Liver (tissue), 3 donors: ENCODE measurements around the gene CACNB4.

Experiments
- EGR1 ChIP-seq, 2 donors: IDR thresholded peaks; 2 replicates each; pipeline ENCODE4 v1.6.1; 2016 to 2018; ENCODE audit warnings: antibody characterized with exemption in 2 of 2, low read depth in 2 of 2
- RAD21 ChIP-seq, 2 donors: IDR thresholded peaks; 2 replicates each; pipeline ENCODE4 v1.6.1; 2016; ENCODE audit warnings: antibody characterized with exemption in 2 of 2, mild to moderate bottlenecking in 2 of 2
- TAF1 ChIP-seq: conservative IDR thresholded peaks from 2 replicates; pipeline ENCODE4 v1.6.1; 2016; ENCODE audit warnings: antibody characterized with exemption, mild to moderate bottlenecking
- TF ChIP-seq, protein P1 (sequence below): fragments of 150-350 bp; IDR thresholded peaks from 2 replicates; pipeline ENCODE4 v1.5.1; 2017; ENCODE audit warnings: improper control_type of control experiment, low read depth, low read length; ENCODE audit not compliant: missing input control
- TF ChIP-seq, protein P2 (sequence below): IDR thresholded peaks from 2 replicates; pipeline ENCODE4 v1.6.1; 2016; ENCODE audit warnings: antibody characterized with exemption
- TF ChIP-seq, protein P3 (sequence below): IDR thresholded peaks from 2 replicates; pipeline ENCODE4 v1.6.1; 2016; ENCODE audit warnings: antibody characterized with exemption, mild to moderate bottlenecking
- donor health status: healthy.
- donor health status: healthy.

DNA sequence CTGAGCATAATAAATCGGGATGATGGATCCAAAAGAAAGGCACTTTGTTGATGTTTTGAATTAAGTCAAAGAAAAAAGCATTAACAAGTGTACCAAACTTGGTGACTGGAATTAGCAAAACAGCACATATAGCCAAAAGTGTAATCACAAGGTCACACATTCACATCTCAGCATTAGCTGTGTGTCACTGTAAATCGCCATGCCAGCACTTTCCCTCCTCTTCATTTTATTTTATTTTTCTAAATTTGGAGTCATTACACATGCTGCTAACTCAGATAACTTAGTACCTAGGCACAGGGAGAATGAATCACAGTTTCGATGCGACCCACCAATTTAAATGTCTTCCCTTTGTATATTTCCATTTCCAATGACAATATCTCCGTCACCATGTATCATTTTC lies 111.4 kb downstream of the CACNB4 start:
- TF ChIP-seq, protein P1, sequence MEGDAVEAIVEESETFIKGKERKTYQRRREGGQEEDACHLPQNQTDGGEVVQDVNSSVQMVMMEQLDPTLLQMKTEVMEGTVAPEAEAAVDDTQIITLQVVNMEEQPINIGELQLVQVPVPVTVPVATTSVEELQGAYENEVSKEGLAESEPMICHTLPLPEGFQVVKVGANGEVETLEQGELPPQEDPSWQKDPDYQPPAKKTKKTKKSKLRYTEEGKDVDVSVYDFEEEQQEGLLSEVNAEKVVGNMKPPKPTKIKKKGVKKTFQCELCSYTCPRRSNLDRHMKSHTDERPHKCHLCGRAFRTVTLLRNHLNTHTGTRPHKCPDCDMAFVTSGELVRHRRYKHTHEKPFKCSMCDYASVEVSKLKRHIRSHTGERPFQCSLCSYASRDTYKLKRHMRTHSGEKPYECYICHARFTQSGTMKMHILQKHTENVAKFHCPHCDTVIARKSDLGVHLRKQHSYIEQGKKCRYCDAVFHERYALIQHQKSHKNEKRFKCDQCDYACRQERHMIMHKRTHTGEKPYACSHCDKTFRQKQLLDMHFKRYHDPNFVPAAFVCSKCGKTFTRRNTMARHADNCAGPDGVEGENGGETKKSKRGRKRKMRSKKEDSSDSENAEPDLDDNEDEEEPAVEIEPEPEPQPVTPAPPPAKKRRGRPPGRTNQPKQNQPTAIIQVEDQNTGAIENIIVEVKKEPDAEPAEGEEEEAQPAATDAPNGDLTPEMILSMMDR = no peak
- TF ChIP-seq EGR1 (IDR thresholded peaks at IDR 0.05; ENCODE audit: low read depth in 2 of 2) (no peak), TAF1 (no peak), RAD21 (IDR thresholded peaks at IDR 0.05) (no peak)
- TF ChIP-seq, protein P2, sequence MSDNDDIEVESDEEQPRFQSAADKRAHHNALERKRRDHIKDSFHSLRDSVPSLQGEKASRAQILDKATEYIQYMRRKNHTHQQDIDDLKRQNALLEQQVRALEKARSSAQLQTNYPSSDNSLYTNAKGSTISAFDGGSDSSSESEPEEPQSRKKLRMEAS = no peak
- TF ChIP-seq, protein P3, sequence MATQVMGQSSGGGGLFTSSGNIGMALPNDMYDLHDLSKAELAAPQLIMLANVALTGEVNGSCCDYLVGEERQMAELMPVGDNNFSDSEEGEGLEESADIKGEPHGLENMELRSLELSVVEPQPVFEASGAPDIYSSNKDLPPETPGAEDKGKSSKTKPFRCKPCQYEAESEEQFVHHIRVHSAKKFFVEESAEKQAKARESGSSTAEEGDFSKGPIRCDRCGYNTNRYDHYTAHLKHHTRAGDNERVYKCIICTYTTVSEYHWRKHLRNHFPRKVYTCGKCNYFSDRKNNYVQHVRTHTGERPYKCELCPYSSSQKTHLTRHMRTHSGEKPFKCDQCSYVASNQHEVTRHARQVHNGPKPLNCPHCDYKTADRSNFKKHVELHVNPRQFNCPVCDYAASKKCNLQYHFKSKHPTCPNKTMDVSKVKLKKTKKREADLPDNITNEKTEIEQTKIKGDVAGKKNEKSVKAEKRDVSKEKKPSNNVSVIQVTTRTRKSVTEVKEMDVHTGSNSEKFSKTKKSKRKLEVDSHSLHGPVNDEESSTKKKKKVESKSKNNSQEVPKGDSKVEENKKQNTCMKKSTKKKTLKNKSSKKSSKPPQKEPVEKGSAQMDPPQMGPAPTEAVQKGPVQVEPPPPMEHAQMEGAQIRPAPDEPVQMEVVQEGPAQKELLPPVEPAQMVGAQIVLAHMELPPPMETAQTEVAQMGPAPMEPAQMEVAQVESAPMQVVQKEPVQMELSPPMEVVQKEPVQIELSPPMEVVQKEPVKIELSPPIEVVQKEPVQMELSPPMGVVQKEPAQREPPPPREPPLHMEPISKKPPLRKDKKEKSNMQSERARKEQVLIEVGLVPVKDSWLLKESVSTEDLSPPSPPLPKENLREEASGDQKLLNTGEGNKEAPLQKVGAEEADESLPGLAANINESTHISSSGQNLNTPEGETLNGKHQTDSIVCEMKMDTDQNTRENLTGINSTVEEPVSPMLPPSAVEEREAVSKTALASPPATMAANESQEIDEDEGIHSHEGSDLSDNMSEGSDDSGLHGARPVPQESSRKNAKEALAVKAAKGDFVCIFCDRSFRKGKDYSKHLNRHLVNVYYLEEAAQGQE = no peak
